ENCODE data around the gene C6. TPM values are rescaled to one million over a fixed set of nuclear protein-coding genes. Genes with fewer than 3 reads are reported as not detected.

The C6 gene
- total RNA-seq, 1 donor from 2014 or later = not detected

DNA sequence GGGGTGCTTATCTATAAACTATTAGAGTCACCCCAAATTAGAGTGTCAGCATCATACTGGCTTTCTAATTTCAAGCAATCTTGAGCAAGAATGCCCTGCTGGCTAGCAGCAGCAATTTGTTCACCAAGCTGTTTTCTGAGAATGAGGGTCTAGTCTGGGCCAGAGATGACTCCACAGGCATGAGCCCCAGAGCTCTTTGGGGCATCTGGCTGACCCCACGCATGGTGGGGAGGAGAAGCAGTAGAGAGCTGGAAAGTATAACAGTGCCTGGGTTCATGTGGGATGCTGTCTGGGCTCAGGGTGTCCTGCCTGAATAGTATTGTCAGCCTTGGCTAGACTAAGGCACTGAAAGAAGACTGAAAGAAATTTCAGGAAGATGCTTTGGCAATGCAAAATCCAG lies 64.9 kb downstream of the C6 start:
- no peak for DNase-seq (ENCODE audit: low spot score)
- H3K27me3 Mint-ChIP-seq (ENCODE audit: insufficient read depth) = no peaks in the 10 kb centered on the region

DNA sequence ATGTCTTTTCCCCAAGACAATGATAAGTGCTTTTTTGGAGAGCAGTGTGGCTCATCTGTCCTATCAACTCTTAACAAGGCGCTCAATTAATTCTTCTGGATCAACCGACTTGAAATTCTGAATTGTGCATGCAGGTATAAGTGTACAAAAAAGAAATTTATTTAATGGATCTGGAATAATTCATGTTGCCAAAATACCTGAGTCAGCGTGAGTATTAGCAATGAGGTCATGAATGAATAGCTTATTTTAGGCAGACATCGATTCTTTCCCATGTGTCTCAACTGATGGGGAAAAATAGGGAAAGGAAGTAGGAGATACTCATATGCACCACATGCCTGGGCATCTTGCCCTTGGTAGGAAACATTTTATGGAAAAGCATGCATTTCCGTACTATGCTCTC lies 68.0 kb downstream of the C6 start:
- H3K4me3 Mint-ChIP-seq = no peak overlapping the region
- H3K36me3 Mint-ChIP-seq (ENCODE audit: low read depth) = no peaks in the 10 kb centered on the region
- H3K4me1 Mint-ChIP-seq (ENCODE audit: low read depth) = no peaks in the 10 kb centered on the region
- no peak for DNase-seq (ENCODE audit: low spot score)
- intact Hi-C loops (cut with micrococcal nuclease) = no loop called here
- peaks cover 4% of the 10 kb centered on the region for H3K9me3 Mint-ChIP-seq
- no peak overlapping the region for H3K27ac Mint-ChIP-seq
- no peaks in the 10 kb centered on the region for H3K27me3 Mint-ChIP-seq (ENCODE audit: insufficient read depth)

More for the DNA sequence above, 64.9 kb downstream of the C6 start:
- Mint-ChIP-seq H3K36me3 (ENCODE audit: low read depth) (no peaks in the 10 kb centered on the region), H3K27ac (no peak overlapping the region), H3K4me1 (ENCODE audit: low read depth) (no peaks in the 10 kb centered on the region), H3K4me3 (no peak overlapping the region), H3K9me3 (peaks cover 4% of the 10 kb centered on the region)
- intact Hi-C loops (cut with micrococcal nuclease) = no loop called here

DNA sequence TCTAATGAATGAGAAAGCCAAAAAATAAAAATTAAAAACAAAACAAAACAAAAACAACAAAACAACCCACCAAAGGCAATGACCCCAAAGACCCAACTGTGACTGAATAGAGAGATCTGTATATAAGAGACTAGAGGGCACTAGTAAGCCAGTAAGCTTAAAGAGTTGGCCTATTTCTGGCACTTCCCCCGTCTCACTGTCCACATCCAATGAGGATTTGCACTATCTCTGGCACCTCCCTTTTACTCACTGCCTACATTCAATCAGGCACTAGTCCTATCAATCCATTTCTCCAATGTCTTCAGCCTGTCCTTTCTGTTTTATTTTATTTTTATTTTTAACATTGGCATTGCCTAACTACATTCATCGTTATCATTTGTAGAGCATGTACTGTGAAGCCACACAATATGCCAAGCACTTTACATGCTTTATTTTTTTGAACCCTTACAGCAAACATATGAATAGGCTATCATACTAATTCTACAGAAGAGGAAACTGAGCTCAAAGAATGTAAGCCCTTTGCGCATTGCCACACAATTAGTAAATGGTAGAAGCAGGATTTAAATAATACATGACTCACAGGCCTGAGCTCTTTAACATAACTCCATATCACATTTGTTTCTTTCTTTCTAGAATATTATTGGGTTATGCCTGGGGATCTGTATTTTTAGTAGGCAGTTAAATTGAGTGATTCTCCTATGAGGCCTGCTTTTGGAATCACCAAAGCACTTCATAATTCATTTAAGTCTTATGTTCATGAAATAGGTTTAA lies 70.0 kb downstream of the C6 start:
- no peak for DNase-seq (ENCODE audit: low spot score)
- Mint-ChIP-seq H3K9me3 (peaks cover 4% of the 10 kb centered on the region), H3K27me3 (ENCODE audit: insufficient read depth) (no peaks in the 10 kb centered on the region), H3K27ac (no peak overlapping the region), H3K4me1 (ENCODE audit: low read depth) (no peaks in the 10 kb centered on the region), H3K4me3 (no peak overlapping the region), H3K36me3 (ENCODE audit: low read depth) (no peaks in the 10 kb centered on the region)
- intact Hi-C loops (cut with micrococcal nuclease) = no loop called here

DNA sequence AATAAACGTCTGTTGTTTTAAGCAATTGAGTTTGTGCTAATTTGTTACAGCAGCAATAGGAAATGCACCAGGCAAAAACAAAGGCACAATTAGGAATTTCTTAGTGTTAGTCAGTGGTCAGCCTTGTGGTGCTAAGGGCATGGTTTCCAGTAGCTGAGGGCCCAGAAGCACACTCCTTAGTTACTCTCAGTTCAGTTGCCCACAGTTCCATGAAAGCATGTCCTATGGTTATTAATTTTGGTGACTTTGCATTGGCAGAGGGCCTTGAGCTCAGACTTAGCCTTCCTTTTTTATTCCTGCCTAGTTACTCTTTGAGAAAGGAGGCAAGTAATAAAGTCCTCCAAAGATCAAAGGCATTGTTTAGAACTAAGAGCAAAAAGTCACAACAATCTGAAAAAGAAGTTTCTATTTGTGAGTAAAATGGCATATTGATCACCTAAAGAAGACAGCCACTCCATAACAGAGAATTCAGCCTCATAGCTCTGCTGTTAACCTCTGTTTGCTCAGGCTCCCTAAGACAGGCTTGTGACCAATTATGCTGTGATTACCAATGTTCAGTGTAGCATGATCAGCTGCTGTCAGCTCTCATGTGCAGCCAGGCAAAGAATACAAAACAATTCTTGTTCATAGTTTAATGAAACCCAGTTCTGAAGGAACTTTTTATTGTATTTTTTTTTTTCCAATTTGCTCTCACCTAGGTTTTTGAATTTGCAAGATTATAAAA lies 85.2 kb downstream of the C6 start:
- H3K27ac Mint-ChIP-seq = no peak overlapping the region
- intact Hi-C loops (cut with micrococcal nuclease) = no loop called here
- H3K4me1 Mint-ChIP-seq (ENCODE audit: low read depth) = no peaks in the 10 kb centered on the region
- H3K9me3 Mint-ChIP-seq = no peaks in the 10 kb centered on the region
- no peak overlapping the region for H3K4me3 Mint-ChIP-seq
- no peak for DNase-seq (ENCODE audit: low spot score)
- no peaks in the 10 kb centered on the region for H3K27me3 Mint-ChIP-seq (ENCODE audit: insufficient read depth)
- no peaks in the 10 kb centered on the region for H3K36me3 Mint-ChIP-seq (ENCODE audit: low read depth)

DNA sequence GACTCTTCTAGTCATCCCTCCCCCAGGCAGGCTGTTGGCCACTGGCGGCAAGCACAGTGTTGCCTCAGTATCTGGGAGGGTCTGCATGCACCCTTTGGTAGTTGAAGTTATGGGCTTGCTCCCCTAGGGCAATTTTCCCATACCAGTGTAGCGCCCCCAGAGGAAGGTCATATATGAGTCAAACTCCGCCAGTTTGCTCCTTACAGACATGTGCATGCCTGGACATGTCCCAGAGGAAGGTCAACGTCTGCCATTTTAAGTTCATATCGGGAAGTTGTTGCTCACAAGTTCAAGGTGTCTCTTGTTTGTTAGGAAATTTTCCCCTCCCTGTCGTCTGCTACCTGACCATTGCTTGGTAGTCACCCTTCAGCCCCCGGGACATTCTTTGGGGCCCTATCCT lies 90.9 kb downstream of the C6 start:
- Mint-ChIP-seq H3K36me3 (ENCODE audit: low read depth) (no peaks in the 10 kb centered on the region), H3K27ac (no peak overlapping the region), H3K9me3 (no peaks in the 10 kb centered on the region), H3K27me3 (ENCODE audit: insufficient read depth) (no peaks in the 10 kb centered on the region), H3K4me1 (ENCODE audit: low read depth) (no peaks in the 10 kb centered on the region), H3K4me3 (no peak overlapping the region)
- DNase-seq (ENCODE audit: low spot score) = no peak
- intact Hi-C loops (cut with micrococcal nuclease) = no loop called here

DNA sequence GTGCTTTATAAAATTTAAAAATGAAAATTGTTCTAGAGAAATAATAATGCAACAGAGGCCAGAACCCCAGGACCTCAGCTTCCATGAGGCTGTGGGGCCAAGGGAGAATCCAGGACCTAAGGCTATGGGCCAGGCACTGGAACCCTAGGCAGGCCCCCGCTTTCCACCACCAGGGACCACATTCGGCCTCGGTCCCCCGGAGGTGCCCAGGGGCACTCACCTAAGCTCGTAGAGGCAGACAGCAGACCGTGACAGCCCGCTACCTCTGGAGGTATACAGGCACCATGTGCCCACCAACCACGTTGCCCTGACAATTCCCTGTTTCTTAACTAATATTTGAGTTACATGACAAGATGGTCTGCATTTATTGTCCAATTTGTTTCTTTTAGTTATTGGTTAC lies 92.7 kb downstream of the C6 start:
- DNase-seq (ENCODE audit: low spot score) = no peak
- no peaks in the 10 kb centered on the region for H3K9me3 Mint-ChIP-seq
- no peak overlapping the region for H3K27ac Mint-ChIP-seq
- no peaks in the 10 kb centered on the region for H3K4me1 Mint-ChIP-seq (ENCODE audit: low read depth)
- H3K4me3 Mint-ChIP-seq = no peak overlapping the region
- no peaks in the 10 kb centered on the region for H3K27me3 Mint-ChIP-seq (ENCODE audit: insufficient read depth)
- intact Hi-C loops (cut with micrococcal nuclease) = no loop called here
- H3K36me3 Mint-ChIP-seq (ENCODE audit: low read depth) = no peaks in the 10 kb centered on the region

DNA sequence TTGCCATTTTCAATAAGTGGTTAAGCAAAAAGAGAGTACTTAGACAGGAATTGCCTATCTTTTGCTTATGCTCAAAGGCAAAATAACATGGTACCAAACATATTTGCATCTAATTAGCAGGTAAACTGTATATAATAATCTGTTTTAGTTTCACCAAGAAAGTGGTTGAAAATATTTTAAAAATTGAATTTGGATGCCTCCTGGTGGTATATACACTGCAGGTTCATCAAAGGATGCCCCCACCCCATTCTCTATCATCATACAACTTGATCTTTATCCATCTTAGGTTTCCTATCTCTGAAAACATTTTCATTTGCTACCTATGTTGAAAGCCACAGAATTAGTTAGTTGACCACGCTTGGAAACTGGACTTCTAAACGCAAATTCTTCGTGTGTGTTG lies 95.2 kb downstream of the C6 start:
- intact Hi-C loops (cut with micrococcal nuclease) = no loop called here
- H3K27ac Mint-ChIP-seq = no peak overlapping the region
- no peaks in the 10 kb centered on the region for H3K4me1 Mint-ChIP-seq (ENCODE audit: low read depth)
- no peaks in the 10 kb centered on the region for H3K9me3 Mint-ChIP-seq
- DNase-seq (ENCODE audit: low spot score) = no peak
- no peaks in the 10 kb centered on the region for H3K36me3 Mint-ChIP-seq (ENCODE audit: low read depth)
- H3K27me3 Mint-ChIP-seq (ENCODE audit: insufficient read depth) = no peaks in the 10 kb centered on the region
- no peak overlapping the region for H3K4me3 Mint-ChIP-seq

DNA sequence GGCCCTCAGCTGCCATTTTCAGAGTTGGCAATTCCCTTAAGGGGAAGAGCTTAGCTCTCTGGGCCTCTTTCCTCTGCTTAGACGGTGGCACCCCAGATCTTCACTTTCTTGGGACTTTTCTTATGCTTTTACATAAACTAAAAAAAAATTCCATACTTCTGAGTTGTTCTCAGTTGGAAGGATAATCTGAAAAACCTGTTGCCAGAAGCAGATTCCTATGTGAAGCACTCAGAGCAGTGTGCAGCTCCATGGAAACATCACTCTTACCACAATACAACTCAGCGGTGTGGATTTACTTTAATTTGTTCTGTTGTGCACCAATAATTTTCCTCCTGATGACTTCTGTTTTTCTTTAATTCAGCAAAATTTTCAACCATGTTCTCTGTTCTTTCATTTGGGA lies 98.1 kb downstream of the C6 start:
- no peak overlapping the region for H3K4me3 Mint-ChIP-seq

DNA sequence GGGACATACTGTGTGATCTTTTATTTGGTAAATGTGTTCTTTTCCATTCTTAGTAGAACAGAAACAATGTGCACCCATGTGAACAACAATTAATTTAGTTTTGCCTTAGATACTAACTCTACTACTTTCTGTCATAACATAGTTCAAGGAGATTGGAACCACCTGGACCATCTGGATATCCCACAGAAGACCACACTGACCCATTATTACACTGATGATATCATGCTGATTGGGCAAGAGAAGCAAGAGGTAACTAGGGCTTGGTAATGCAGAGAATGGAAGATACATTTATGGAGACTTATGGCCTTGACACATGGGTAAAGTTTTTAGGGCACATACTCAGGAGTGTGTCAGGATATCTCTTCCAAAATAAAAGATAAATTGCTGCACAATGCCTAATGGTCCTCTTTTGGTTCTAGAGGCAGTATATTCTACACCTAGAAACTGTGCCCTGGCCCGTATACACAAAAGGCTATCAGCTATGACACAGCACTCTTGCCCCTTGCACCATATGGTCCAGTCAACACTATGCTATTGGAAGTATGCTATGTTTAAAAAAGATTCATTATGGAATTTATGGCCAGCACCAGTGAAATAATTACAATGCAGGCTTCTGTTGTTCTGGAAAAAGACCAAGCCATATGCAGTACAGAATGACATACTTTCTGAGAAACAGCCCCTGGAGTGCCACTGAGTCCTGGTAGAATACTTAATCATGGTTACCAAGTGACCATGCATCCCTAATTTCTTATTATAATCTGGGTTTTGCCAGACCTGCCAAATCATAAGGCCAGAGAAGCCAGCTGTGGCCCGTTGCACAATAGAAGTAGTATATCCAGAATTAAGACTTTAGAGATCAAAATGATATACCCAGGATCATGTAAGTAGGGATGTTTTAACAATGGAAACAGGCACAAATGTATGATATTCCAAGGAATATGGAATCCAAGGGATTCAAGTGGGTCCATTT lies 100.6 kb downstream of the C6 start:
- Mint-ChIP-seq H3K4me3 (no peak overlapping the region), H3K4me1 (ENCODE audit: low read depth) (no peaks in the 10 kb centered on the region), H3K27me3 (ENCODE audit: insufficient read depth) (no peaks in the 10 kb centered on the region), H3K27ac (no peak overlapping the region), H3K36me3 (ENCODE audit: low read depth) (no peaks in the 10 kb centered on the region), H3K9me3 (no peaks in the 10 kb centered on the region)
- no peak for DNase-seq (ENCODE audit: low spot score)
- intact Hi-C loops (cut with micrococcal nuclease) = no loop called here

More for the DNA sequence above, 98.1 kb downstream of the C6 start:
- no peak for DNase-seq (ENCODE audit: low spot score)
- no peak overlapping the region for H3K27ac Mint-ChIP-seq
- no peaks in the 10 kb centered on the region for H3K4me1 Mint-ChIP-seq (ENCODE audit: low read depth)
- intact Hi-C loops (cut with micrococcal nuclease) = no loop called here
- H3K27me3 Mint-ChIP-seq (ENCODE audit: insufficient read depth) = no peaks in the 10 kb centered on the region
- no peaks in the 10 kb centered on the region for H3K36me3 Mint-ChIP-seq (ENCODE audit: low read depth)
- no peaks in the 10 kb centered on the region for H3K9me3 Mint-ChIP-seq

DNA sequence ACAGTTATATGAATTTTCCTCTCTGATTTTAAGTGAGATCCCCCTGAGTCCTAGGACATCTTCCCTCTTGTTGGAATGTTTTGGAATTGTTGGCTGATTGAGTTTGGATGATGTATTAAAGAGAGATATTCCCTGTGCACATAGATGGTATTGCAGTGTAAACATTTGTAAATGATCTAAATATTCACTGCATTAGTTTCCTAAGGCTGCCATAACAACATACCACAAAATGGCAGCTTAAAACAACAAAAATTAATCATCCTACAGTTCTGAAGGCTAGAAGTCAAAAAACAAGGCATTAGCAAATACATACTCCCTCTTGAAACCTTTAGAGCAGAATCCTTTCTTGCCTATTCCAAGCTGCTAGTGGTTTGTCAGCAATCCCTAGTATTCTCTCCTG lies 104.1 kb downstream of the C6 start:
- Mint-ChIP-seq H3K27ac (no peak overlapping the region), H3K4me3 (no peak overlapping the region), H3K27me3 (ENCODE audit: insufficient read depth) (no peaks in the 10 kb centered on the region), H3K4me1 (ENCODE audit: low read depth) (no peaks in the 10 kb centered on the region), H3K9me3 (no peaks in the 10 kb centered on the region), H3K36me3 (ENCODE audit: low read depth) (no peaks in the 10 kb centered on the region)
- intact Hi-C loops (cut with micrococcal nuclease) = no loop called here
- no peak for DNase-seq (ENCODE audit: low spot score)

DNA sequence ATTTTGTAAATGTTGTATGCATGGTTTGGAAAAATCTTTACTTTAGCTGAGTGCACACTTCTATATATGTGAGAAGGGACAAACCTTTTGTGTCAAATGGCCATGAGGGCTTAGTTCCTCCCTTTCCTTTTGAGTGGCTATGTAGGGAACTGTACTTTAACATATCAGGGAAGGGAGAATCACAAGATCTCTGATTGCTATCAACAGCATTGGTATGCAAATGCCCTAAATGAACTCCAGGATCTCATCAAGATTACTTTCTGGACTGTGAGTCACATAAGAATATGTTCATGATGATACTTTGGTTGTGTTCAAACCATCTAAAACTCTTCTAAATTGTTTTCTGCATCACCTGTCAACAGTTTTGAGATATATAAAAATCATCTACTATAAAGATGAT lies 111.0 kb downstream of the C6 start:
- Mint-ChIP-seq H3K36me3 (ENCODE audit: low read depth) (no peaks in the 10 kb centered on the region), H3K9me3 (no peaks in the 10 kb centered on the region), H3K27ac (no peak overlapping the region), H3K27me3 (ENCODE audit: insufficient read depth) (no peaks in the 10 kb centered on the region), H3K4me1 (ENCODE audit: low read depth) (no peaks in the 10 kb centered on the region), H3K4me3 (no peak overlapping the region)
- intact Hi-C loops (cut with micrococcal nuclease) = no loop called here
- no peak for DNase-seq (ENCODE audit: low spot score)

DNA sequence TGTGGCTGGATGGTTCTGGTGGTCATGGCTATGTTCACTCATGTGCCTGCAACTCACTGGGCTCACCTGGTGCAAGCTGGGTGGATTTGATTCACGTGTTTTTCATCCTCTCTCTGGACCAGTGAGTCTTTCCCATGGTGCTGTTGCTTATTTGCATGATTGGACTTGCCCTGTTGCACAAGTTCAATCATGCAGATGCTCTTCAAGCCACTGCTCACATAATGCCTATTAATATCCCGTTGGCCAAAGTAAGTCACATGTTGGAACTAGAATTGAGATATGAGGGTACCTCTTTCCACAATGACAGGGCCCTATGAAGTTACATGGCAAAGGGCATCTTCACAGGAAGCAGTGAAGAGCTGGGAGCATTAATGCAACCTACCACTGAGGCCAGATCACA lies 115.7 kb downstream of the C6 start:
- intact Hi-C loops (cut with micrococcal nuclease) = no loop called here
- Mint-ChIP-seq H3K4me3 (no peak overlapping the region), H3K36me3 (ENCODE audit: low read depth) (no peaks in the 10 kb centered on the region), H3K27ac (no peak overlapping the region), H3K9me3 (no peaks in the 10 kb centered on the region), H3K27me3 (ENCODE audit: insufficient read depth) (no peaks in the 10 kb centered on the region), H3K4me1 (ENCODE audit: low read depth) (no peaks in the 10 kb centered on the region)
- DNase-seq (ENCODE audit: low spot score) = no peak

All from activated T-helper 1 cell treated with anti-CD3 and anti-CD28 coated beads, Interleukin-12 subunit alpha, Interleukin-12 subunit beta, Interleukin-2, Interleukin-4 antibody, amounts not matched to agents 30 ng/mL and 10 ng/mL and 1 ng/mL, durations not matched to agents 14 hours and 24 hours and 36 hours (primary cell).